SU-DHL-6 (cell line): ENCODE data around the gene MRE11.

Experiments
- H2AFZ ChIP-seq: fragments of 200-600 bp; sonication (generic); 2 replicates; pipeline ENCODE4 v1.6.1; 2014; ENCODE audit warnings: low read depth, mild to moderate bottlenecking, moderate library complexity, mixed read lengths, antibody characterized with exemption, low read length; ENCODE audit not compliant: severe bottlenecking
- H3F3A ChIP-seq: fragments of 200-600 bp; shearing (Covaris generic); 2 replicates; pipeline ENCODE4 v1.6.0; 2016; ENCODE audit warnings: antibody characterized with exemption, mild to moderate bottlenecking; ENCODE audit not compliant: insufficient read depth
- H3K27ac ChIP-seq: fragments of 200-600 bp; sonication (generic); 2 replicates; pipeline ENCODE4 v1.5.1; 2016; ENCODE audit warnings: low read depth, mild to moderate bottlenecking, low read length, moderate library complexity, mixed read lengths
- H3K27me3 ChIP-seq: fragments of 200-600 bp; sonication (generic), shearing (Covaris generic); 2 replicates; pipeline ENCODE4 v1.6.0; 2014; ENCODE audit warnings: mild to moderate bottlenecking, low read length
- H3K36me3 ChIP-seq: fragments of 200-600 bp; sonication (generic); 2 replicates; pipeline ENCODE4 v1.6.1; 2014; ENCODE audit warnings: mild to moderate bottlenecking, low read length, mixed read lengths
- H3K4me2 ChIP-seq: fragments of 300-600, 200-600 bp; shearing (Covaris generic), sonication (generic); 2 replicates; pipeline ENCODE4 v1.6.0; 2014; ENCODE audit warnings: low read length, low read depth, mild to moderate bottlenecking; ENCODE audit not compliant: poor library complexity, severe bottlenecking
- H3K4me3 ChIP-seq: fragments of 200-600 bp; sonication (generic); 2 replicates; pipeline ENCODE4 v1.5.1; 2014; ENCODE audit warnings: antibody characterized with exemption, low read length, mild to moderate bottlenecking, mixed read lengths; ENCODE audit not compliant: insufficient read depth, poor library complexity, severe bottlenecking
- H3K79me2 ChIP-seq: fragments of 200-600 bp; sonication (generic); 2 replicates; pipeline ENCODE4 v1.6.1; 2014; ENCODE audit warnings: mild to moderate bottlenecking, low read length, moderate library complexity; ENCODE audit not compliant: insufficient read depth
- H3K9ac ChIP-seq: fragments of 200-600 bp; sonication (generic); 2 replicates; pipeline ENCODE4 v1.7.0; 2014; ENCODE audit warnings: mild to moderate bottlenecking, low read length
- H3K9me2 ChIP-seq: fragments of 200-600 bp; sonication (generic); replicated peaks from 2 replicates; pipeline ENCODE4 v1.6.1; 2014; ENCODE audit warnings: low read length; ENCODE audit not compliant: insufficient read depth
- H3K9me3 ChIP-seq: fragments of 200-600 bp; sonication (generic); 2 replicates; pipeline ENCODE4 v1.6.1; 2014; ENCODE audit warnings: low read length, mixed read lengths; ENCODE audit not compliant: insufficient read depth
- H4K20me1 ChIP-seq: fragments of 200-600 bp; sonication (generic); 2 replicates; pipeline ENCODE4 v1.6.1; 2014; ENCODE audit warnings: low read depth, mild to moderate bottlenecking, antibody characterized with exemption, low read length, moderate library complexity, mixed read lengths
- EZH2phosphoT487 ChIP-seq: fragments of 200-600 bp; sonication (generic), shearing (Covaris generic); conservative IDR thresholded peaks from 2 replicates; pipeline ENCODE4 v1.6.1; 2018; ENCODE audit warnings: mild to moderate bottlenecking, antibody characterized with exemption, low read length, moderate library complexity, mixed read lengths
- TF ChIP-seq, protein P1 (sequence below): fragments of 200-600 bp; sonication (generic); IDR thresholded peaks from one replicate; pipeline ENCODE4 v1.5.1; 2017; ENCODE audit warnings: antibody characterized with exemption, mild to moderate bottlenecking, low read length, moderate library complexity; ENCODE audit not compliant: insufficient read depth, poor library complexity, severe bottlenecking

Gene MRE11

DNA sequence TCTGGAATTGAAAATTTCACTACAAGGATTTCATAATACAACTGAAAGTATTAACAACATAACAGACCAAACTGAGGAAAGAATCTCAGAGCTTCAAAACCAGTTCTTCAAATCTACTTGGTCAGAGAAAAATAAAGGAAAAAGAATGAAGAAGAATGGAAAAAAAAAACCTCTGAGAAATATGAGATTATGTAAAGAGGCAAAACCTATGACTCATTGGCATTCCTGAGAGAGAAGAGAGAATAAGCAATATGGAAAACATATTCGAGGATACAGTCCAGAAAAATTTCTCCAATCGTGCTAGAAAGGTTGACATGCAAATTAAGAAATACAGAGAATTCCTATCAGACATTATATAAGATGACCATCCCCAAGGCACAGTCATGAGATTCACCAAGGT, 69.0 kb downstream of the MRE11 start:
- no peak overlapping the region for H3K4me2 ChIP-seq
- no peak overlapping the region for H3K27ac ChIP-seq
- TF ChIP-seq, protein P1, sequence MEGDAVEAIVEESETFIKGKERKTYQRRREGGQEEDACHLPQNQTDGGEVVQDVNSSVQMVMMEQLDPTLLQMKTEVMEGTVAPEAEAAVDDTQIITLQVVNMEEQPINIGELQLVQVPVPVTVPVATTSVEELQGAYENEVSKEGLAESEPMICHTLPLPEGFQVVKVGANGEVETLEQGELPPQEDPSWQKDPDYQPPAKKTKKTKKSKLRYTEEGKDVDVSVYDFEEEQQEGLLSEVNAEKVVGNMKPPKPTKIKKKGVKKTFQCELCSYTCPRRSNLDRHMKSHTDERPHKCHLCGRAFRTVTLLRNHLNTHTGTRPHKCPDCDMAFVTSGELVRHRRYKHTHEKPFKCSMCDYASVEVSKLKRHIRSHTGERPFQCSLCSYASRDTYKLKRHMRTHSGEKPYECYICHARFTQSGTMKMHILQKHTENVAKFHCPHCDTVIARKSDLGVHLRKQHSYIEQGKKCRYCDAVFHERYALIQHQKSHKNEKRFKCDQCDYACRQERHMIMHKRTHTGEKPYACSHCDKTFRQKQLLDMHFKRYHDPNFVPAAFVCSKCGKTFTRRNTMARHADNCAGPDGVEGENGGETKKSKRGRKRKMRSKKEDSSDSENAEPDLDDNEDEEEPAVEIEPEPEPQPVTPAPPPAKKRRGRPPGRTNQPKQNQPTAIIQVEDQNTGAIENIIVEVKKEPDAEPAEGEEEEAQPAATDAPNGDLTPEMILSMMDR, result no peak
- TF ChIP-seq EZH2phosphoT487, result no peak
- H3K27me3 ChIP-seq, result no peaks in the 10 kb centered on the region
- no peak overlapping the region for H3K4me3 ChIP-seq
- no peaks in the 10 kb centered on the region for H4K20me1 ChIP-seq
- no peaks in the 10 kb centered on the region for H3K9me3 ChIP-seq
- no peaks in the 10 kb centered on the region for H3K9me2 ChIP-seq
- H3K79me2 ChIP-seq, result no peaks in the 10 kb centered on the region
- no peak overlapping the region for H3K9ac ChIP-seq
- H3K36me3 ChIP-seq, result peaks cover 28% of the 10 kb centered on the region
- no peak overlapping the region for H2AFZ ChIP-seq
- no peaks in the 10 kb centered on the region for H3F3A ChIP-seq

DNA sequence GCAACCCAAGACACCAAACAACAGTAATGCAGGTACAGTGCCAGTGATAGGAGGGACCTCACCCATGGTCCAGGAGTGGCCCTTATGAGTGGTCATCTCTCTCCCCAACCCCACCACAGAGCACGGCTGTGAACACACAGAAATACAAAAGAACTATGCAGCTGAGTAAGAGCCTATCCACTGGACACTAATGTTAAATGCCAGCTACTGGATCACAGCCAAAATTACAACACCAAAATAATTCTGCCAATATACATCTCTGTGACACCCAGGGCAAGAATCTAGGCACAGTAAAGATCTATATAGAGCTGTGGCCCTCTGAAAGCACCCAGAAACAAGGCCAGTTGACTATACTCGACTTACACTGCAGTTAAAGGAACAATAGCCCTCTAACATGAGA, 69.6 kb downstream of the MRE11 start:
- Histone ChIP-seq H3K27me3 (no peaks in the 10 kb centered on the region), H3K27ac (no peak overlapping the region), H3K79me2 (no peaks in the 10 kb centered on the region), H3K9me3 (no peaks in the 10 kb centered on the region), H3K9me2 (no peaks in the 10 kb centered on the region), H3K36me3 (peaks cover 22% of the 10 kb centered on the region), H2AFZ (no peak overlapping the region), H4K20me1 (no peaks in the 10 kb centered on the region), H3K4me3 (no peak overlapping the region), H3F3A (no peaks in the 10 kb centered on the region), H3K4me2 (no peak overlapping the region), H3K9ac (no peak overlapping the region)
- TF ChIP-seq, protein P1, result no peak
- TF ChIP-seq EZH2phosphoT487, result no peak

DNA sequence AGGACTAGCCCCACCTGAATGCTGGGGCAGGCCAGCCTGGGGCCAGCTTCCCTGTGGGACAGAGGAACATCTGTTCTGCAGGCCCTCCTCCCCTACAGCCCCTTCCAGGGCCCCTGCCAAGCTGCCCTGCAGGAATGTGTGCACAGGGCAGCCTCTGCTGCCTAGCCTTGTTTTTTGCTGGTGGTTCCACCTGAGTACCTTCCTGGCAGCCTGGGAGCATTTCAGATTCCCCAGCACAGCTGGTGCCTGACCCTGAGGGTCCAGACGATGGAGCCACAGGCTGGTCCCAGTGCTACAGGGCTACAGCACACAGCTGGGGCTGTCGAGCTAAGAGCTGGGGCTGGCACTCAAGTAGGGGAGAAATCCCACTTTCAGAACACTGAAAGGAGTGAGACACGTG, 70.1 kb downstream of the MRE11 start:
- TF ChIP-seq, protein P1, result no peak
- TF ChIP-seq EZH2phosphoT487, result no peak
- Histone ChIP-seq H4K20me1 (no peaks in the 10 kb centered on the region), H2AFZ (no peak overlapping the region), H3K79me2 (no peaks in the 10 kb centered on the region), H3K9me3 (no peaks in the 10 kb centered on the region), H3K36me3 (peaks cover 17% of the 10 kb centered on the region), H3K9ac (no peak overlapping the region), H3K4me2 (no peak overlapping the region), H3K27me3 (no peaks in the 10 kb centered on the region), H3K4me3 (no peak overlapping the region), H3F3A (no peaks in the 10 kb centered on the region), H3K27ac (no peak overlapping the region), H3K9me2 (no peaks in the 10 kb centered on the region)
